Coronary artery (tissue), 2 donors: ENCODE measurements around the gene NEK2.
A peak's percentile ranks its signal among the peaks of the same experiment; 100 is the strongest.

Experiments
- DNase-seq: peaks from one replicate; pipeline ENCODE4 v3.0.0-alpha.2; 2017; ENCODE audit warnings: low spot score
- H3K27ac ChIP-seq, 2 donors: fragments of 200-600 bp; sonication (generic); one replicate each; pipeline ENCODE4 v1.5.1; 2016 to 2019
- H3K4me3 ChIP-seq: fragments of 200-600 bp; sonication (generic); 2 replicates; pipeline ENCODE4 v1.5.1; 2016; ENCODE audit warnings: mild to moderate bottlenecking, moderate library complexity
- TF ChIP-seq, protein P1 (sequence below): fragments of 200-600 bp; sonication (generic); IDR thresholded peaks from one replicate; pipeline ENCODE4 v1.5.1; 2019; ENCODE audit warnings: antibody characterized with exemption

Gene NEK2

GRCh38 chr1:211614615-211615014, 60.8 kb downstream of the NEK2 start:
- TF ChIP-seq, protein P1, sequence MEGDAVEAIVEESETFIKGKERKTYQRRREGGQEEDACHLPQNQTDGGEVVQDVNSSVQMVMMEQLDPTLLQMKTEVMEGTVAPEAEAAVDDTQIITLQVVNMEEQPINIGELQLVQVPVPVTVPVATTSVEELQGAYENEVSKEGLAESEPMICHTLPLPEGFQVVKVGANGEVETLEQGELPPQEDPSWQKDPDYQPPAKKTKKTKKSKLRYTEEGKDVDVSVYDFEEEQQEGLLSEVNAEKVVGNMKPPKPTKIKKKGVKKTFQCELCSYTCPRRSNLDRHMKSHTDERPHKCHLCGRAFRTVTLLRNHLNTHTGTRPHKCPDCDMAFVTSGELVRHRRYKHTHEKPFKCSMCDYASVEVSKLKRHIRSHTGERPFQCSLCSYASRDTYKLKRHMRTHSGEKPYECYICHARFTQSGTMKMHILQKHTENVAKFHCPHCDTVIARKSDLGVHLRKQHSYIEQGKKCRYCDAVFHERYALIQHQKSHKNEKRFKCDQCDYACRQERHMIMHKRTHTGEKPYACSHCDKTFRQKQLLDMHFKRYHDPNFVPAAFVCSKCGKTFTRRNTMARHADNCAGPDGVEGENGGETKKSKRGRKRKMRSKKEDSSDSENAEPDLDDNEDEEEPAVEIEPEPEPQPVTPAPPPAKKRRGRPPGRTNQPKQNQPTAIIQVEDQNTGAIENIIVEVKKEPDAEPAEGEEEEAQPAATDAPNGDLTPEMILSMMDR: no peak
- DNase-seq: no peak
- Histone ChIP-seq H3K27ac (no peak overlapping the region), H3K4me3 (no peak overlapping the region)

DNA sequence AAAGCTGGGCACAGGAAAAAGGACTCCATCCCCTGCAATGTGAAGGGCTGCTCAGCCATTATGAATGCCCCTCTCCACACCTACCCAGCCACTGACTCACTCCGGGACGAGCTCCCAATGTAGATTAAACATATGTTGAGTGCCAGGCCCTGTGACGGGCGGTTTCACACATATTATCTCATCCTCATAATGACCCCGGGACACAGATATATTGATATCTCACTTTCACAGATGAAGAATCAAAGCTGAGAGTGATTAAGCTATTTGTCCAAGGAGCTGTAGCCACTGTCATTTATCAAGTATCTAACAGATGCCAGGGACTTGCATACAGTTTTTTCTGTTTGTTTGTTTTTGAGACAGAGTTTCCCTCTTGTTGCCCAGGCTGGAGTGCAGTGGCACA, 61.5 kb downstream of the NEK2 start:
- Histone ChIP-seq H3K27ac (peak overlapping the region; percentile 72 to 87), H3K4me3 (no peak overlapping the region)
- TF ChIP-seq, protein P1: no peak
- DNase-seq: no peak

DNA sequence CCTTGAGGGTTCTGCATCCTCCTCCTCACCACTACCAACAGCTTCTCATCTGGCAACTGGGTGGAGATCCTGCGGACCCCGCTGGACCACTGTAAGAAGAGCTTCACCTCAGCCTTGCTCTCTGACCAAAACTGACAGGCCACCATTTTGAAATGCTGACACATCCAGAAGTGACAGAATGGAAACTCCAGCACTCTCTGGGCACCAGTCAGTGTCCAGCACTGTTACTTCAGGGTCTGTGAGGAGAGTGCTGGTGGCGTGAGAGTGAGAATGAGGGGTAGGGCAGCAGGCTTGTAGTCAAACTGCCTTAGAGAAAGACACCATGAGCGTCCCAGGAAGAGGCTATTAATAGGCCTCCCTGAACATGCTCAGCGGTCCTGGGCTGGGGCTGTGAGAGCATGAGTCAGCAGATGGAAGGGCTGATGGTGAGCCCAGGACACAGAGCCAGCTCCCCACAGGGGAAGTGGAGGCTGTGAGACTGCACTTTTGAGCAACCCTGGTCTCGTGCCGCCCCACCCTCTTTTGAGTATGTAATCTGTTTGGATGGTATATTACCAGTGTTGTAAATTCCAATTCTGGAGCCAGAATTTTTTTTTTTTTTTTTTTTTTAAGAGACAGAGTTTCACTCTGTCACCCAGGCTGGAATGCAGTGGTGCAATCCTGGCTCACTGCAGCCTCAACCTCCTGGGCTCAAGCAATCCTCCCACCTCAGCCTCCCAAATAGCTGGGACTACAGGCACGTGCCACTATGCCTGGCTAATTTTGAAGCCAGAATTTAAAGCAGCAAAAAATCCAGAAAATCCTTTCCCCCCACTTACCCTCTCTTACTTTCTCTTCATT, 62.1 kb downstream of the NEK2 start:
- TF ChIP-seq, protein P1: no peak
- H3K4me3 ChIP-seq: no peak overlapping the region
- peak; percentile 92 for DNase-seq
- peak overlapping the region; percentile 72 to 87 for H3K27ac ChIP-seq

- TF ChIP-seq, protein P1: no peak
- Histone ChIP-seq H3K27ac (peak overlapping the region; percentile 72 to 87), H3K4me3 (no peak overlapping the region)
- DNase-seq: no peak
Observed at GRCh38 chr1:211612786-211613107, 62.7 kb downstream of the NEK2 start.
